GM19025 (cell line): ENCODE results near the gene PICALM.
"Not testable (repeated sequence)": the region's sequence is repeated elsewhere in the genome, so short reads cannot be mapped to it uniquely, and the experiment has no call there.

Experiments
- ATAC-seq: cut with Tn5 transposase; IDR thresholded peaks from one replicate; pipeline ENCODE4 v1.9.1; 2021; ENCODE audit warnings: mild to moderate bottlenecking, low read depth, moderate library complexity; ENCODE audit not compliant: unreplicated experiment

PICALM gene

DNA sequence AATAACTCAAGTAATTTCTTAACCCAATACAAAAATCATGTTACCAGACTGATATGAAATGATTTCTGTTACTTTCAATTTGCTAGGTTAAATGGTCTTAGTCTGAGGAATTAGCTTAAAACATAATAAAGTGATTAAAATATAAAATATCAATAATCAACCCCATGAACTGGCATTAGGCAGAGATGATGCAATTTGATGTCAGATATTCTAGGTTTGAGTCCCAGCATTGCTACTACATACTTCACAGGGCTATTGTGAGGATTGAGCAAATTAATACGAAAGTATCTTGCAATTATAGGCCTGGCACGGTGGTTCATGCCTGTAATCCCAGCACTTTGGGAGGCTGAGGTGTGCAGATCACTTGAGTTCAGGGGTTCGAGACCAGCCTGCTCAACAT is 66.5 kb downstream of the PICALM start:
- no peak for ATAC-seq

DNA sequence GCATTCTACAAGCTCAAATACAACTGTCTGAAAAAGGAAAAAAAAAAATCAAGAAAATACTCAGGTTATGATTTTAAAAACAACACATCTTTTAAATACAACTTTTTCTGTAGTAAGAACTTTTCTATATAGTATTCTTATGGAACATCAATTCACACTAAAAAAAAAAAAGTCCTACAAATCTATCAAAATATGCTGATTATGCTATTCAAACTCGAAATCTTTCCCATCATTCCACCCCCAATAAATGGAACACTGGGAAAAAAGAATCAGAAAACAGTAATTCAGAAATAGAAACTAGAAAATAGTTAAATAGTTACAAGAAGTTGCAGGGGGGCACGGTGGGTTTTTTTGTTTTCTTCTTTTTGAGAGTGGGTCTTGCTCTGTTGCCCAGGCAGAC is 77.4 kb downstream of the PICALM start:
- ATAC-seq = no peak

DNA sequence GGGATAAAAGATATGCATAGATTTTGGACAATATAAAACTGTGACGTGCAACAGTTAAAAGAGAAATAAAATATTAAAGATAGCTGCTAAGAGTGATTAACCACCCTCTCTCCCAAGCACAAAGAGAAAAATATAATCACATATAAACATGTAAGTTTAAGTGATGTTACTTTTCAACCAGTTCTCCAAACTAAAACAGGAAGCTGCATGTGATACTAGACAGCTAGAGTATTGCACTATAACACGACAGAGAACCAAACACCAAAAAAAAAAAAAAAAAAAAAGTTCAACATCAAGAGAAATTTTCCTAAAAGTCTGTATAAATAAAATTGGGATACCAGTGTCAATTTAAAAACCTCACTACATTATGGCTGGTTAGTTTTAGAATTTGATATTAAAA is 79.1 kb downstream of the PICALM start:
- ATAC-seq = no peak

DNA sequence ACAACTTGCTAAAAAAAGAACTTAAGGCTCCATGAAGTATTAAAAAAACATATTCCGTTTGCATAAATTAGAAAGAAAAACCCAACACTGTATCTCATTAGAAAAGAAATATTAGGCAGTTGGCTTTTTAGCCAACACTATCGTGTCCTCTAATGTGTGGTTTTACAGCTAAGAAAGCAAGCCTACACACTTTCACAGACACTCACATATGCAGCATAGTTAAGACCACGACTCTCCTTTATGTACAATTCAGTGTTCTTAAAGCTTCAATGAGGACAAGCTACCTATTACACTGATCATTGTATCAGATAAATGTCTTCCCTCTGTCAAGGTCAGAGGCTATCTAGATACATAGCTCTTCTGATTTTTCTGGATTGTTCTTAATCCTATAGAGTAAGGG is 80.1 kb downstream of the PICALM start:
- ATAC-seq = no peak

DNA sequence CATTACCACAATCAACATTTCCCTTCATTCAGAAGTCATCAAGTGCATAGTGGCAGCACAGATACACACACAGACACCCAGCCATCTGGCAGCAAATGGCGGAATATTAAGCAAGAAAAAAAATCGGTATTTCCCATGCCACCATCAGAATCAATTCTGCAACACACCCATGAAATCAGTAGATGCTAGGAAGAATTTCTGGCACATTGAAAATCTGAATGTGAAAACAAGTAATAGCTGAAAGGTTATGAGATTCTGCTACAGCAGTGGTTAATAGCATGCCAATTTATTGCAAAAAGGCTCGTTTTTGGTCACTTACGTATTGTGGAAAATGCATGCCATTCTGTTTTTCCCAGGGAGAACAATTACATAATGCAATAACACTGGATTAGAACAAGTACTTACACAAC is 91.1 kb downstream of the PICALM start:
- ATAC-seq = no peak

DNA sequence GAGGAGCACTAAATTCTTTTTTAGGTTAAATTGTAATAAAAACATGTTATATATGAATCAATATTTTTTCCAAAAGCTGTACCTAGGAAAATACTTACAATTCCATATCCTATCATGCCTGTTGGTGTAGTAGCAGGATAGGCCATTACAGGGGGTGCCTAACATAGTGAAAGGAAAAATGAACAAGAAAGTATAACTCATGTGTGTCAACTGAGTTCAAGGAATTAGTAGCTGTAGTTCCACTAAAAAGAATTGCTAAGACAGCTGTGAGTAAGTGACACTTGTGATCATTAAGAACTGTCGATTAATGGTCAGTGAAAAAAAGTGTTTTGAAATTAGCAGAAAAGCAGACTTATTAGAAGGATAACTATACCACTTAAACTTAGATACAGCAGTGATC is 92.4 kb downstream of the PICALM start:
- no peak for ATAC-seq

DNA sequence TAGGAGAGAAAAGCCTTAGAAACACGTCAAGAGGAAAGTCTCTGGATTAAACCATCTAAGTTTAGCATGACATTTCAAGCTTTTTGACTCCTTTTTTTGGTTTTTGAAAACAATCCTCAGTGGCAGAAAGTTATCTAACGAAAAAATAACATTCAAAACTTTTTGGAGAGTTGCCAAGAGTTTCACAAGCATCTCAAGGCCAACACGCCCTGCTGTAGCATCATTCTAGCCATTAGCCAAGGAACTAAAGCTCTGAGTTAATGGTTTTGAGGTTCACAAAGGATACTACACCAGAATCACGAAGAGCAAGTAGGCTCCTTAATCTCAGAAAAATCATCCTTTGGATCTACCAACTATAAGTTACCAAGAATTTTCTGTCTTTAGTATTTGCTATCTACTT is 94.8 kb downstream of the PICALM start:
- no peak for ATAC-seq

DNA sequence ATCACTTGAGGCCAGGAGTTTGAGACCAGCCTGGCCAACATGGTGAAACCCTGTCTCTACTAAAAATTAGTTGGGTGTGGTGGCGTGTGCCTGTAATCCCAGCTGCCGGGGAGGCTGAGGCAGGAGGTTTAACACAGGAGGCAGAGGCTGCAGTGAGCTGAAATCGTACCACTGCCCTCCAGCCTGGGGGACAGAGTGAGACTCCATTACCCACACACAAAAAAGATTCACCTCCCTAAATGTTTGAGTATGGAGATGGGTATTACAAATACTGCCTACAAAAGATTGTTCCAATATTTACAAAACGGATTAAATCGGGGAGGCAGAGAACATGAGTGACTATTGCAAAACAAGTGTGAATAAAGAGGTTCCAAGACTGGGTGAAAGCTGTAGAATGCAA is 98.3 kb downstream of the PICALM start:
- no peak for ATAC-seq

DNA sequence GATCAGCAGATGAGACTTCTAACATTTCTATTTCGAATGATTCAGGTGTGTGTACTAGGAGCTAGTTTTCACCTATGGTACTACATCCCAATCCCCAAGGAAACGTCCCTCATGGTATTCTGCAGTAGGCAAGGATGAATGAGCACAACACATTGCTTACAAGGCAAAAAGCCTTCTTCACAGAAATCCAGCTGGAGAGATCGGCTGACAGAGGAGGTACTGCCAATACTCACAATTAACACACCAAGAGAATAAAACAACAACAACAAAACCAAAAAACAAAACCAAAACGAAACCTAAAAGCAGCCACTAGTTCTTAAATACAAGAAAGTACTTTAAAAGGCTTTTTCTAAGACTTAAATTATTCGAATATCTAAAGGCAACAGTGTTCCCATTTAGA is 101.4 kb downstream of the PICALM start:
- no peak for ATAC-seq

DNA sequence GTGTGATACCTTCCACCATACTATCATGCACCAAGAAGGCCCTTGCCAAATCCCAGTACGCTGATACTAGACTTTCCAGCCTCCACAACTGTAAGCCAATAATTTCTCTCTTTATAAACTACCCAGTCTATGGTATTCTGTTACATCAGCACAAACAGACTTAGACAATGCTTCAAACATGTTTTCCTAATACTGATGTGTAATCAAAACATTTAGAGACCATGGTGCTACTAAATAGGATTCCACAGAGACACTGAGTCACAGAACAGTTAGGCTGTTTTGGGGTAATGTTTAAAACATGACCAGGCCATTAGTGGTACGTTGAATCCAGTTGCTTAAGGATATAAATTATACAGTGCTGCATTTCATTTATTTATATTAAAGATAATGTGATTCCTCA is 103.7 kb downstream of the PICALM start:
- ATAC-seq = no peak

DNA sequence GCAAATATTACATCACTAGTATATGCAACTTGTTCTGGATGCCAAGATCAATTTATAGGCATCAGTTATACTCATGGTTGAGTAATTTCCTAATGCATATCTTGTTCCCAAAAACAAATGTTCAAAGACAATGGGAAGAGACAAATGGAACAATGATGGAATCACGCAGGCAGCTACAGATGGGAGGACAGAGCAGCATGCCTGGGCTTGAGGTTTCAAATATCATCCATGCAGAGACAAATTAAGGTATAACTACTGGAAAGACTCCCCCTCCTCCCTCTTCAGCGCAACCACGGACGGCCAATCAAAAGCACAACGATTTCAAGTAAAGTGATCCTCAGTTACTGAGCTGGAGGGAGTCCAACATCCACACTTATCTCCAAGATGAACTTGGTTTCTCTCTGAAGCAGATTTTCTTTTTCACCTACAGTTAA is 106.9 kb downstream of the PICALM start:
- no peak for ATAC-seq

DNA sequence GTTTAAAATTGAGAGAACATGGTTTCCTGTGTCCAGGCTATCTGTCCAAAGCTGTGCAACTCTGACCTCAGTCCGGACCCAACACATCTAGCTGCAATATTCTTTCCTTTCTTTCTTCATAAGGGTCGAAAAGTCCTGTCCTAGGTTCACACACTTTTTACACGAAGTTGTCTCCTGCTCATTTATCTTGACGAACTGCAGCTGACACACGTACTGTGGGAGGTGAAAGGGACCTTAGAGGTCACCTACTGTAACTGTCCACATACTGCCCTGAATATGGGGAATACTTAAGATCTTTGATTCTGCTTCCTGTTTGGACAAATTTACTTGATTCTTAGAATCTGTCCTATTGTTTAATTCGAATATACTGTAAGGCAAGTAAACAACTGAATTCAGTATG is 107.8 kb downstream of the PICALM start:
- ATAC-seq = no peak

DNA sequence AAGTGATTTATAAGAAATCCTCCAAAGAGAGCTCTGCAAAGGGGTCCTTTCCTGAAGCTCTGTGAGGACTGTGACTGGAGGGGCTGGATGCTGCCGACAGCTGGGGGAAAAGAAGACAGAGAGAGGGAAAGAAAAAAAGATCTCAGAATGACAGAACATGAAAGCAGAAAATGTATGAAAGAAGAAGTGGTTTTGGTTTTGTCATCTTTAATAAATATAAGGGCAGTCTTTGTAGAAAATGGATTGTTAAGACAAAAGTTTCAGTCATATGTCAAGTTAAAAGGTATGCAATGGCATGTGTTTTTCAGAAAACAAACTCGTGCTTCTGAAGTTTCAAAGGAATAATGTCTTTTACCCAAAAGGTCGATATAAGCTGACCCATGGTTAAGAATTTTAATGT is 108.2 kb downstream of the PICALM start:
- no peak for ATAC-seq

DNA sequence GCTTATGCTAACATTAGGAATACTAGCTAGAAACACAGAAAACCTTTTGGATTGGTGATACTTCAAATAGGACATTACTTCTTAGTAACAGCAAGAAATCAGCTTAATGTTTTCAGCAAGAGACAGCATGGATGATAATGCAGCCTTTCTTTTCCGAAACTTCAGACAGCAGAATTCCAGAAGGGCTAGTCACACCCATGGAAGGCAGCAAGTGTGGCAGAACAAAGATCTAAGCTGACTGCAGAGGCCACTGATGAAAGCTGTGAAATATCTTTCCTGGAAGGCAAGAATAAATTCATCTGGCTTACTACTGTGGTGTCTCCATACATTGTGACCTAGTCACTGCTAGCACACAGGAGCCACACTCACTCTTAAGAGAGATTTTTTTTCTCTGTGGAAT is 113.4 kb downstream of the PICALM start:
- ATAC-seq = no peak

DNA sequence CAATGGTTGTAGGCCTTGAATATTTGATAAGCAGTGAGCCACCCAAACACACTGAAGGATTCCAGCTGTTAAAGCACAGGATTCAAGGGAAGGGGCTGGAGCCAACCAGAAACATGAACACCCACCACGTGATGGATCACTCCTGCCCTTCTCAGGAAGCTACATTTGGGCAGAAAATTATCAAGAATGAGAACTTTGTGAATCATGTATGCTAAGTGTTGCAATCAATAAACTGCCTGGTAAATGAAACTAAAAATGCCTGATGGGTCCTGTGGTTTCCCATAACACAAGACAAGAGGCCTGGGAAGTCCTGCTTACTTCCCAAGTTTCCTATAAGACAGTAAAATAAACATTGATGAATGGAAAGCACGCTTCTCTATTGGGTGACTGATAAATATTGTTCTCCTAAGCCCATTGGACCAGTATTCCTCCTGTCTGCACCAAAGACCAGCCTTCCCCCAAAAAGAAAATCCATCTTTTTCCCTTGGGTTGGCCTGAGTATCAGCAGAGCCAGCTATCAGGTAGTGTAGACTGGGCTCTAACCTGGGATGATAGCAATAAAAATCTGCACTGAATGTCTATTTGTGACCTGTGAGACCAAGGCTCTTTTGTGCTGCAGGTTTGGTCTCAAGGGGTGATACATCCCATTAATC is 115.3 kb downstream of the PICALM start:
- ATAC-seq = no peak

DNA sequence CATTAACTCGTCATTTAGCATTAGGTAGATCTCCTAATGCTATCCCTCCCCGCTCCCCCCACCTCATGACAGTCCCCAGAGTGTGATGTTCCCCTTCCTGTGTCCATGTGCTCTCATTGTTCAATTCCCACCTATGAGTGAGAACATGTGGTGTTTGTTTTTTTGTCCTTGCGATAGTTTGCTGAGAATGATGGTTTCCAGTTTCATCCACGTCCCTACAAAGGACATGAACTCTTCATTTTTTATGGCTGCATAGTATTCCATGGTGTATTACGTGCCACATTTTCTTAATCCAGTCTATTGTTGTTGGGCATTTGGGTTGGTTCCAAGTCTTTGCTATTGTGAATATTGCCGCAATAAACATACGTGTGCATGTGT is 116.8 kb downstream of the PICALM start:
- not testable (repeated sequence) for ATAC-seq

DNA sequence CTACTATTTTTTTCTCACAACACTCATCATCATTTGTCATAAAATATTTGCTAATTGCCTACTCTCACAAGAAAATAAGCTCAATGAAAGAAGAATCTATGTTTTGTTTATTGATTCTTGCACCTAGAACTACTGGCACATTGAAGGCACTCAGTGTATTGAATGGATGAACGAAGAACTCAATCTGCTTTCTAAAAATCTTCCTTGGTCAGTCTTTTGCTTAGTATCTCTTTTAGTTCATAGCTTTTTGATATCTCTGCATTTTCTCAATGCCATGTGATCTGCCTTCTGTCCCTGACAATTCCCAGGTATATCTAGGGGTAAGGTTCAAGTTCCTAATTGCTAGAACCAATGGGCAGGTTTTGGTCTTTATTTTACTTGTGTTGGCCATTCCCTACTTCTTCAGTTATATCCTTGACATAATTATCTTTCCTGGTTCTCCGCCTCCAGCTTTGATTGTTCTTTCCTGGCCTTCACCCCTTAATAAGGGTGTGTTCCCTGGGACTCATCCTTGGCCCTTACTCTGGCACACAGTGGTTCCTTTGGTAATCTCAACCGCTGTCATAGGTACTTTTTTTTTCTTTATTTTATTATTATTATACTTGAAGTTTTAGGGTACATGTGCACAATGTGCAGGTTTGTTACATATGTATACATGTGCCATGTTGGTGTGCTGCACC is 117.3 kb downstream of the PICALM start:
- no peak for ATAC-seq

DNA sequence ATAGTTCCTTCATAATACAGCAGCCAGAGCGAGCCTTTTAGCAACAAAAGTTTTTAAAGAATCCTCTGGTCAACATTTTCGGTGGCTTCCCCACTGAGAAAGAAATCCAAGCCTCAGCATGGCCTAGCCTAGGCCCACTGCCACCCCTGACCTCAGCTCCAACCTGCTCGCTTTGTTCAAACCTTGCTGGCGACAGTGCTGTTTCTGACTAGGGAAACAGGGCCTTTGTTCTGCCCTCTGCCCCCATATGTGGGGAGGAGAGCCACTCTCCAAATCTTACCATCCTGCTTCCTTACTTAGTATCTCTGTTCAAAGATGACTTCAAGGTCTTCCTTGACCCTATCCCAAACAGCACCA is 117.9 kb downstream of the PICALM start:
- ATAC-seq = no peak

DNA sequence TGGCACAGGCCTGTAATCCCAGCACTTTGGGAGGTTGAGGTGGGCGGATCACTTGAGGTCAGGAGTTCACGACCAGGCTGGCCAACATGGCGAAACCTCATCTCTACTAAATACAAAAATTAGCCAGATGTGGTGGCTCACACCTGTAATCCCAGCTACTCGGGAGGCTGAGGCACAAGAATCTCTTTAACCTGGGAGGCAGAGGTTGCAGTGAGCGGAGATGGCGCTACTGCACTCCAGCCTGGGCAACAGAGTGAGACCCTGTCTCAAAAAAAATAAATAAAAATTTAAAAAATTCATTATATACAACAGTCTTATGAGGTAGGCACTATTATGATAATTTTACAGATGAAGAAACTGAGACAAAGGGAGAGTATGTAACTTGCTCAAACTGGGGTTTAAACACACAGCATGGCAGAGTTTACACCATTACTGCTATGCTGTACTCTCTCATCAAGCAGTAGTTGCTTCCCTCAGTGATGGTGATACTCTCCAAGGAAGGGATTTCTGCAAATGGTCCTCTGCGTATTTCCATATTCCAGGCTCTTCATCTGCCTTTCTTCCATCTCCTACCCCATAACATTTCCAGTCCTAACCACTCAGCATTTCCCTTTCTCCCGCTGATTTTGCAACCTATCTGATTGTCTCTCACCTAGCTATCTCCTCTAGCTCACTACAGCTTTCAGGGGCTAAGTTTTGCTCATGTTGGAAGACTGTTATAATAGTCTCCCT is 118.4 kb downstream of the PICALM start:
- ATAC-seq = no peak

DNA sequence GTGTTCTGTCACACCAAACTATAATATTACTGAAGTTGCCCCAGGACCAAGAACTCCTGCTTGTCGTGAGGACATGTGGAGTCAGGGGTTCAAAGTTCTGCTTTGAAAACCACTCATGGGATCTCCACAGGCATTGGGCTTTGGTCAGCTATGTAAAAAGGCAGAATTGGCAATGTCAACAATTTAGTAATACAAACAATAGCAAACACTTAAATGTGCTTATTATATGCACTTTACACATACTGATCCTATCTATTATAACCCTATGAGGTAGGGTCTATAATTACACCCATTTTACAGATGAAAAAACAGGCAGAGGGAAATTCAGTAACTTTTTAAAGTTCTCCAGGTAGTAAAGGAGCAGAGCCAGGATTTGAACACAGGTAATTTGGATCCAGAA is 119.1 kb downstream of the PICALM start:
- no peak for ATAC-seq

DNA sequence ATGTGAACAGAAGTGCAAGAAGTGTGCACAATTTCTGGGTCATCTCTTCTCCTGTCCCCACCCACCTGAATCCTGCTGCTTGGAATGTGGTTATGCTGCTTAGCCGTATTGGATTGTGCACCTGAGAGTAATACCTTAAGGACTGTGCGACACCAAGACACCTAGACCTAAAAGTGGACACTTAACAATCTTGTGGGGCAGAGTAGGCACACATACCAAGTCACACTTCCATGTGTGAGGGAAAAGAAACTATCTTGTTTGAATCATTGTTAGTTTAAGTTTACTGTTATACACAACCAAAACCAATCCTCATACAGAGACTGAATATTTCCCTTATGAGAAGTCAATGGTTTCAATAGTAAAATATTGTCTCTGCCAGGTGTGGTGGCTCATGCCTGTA is 120.0 kb downstream of the PICALM start:
- no peak for ATAC-seq
